Erythroblast (primary cell): Measurements from ENCODE around the gene PRPF38A.

Experiments used
- DNase-seq, 2 experiments: peaks; one replicate each; lab custom pipeline; 2025; lab: John Stamatoyannopoulos, UW
- GATA1 ChIP-seq: IDR thresholded peaks from 2 replicates; pipeline ENCODE4 v1.6.1; 2011; ENCODE audit warnings: low read depth, mild to moderate bottlenecking, control low read depth, low read length, moderate library complexity
- POLR2A ChIP-seq: IDR thresholded peaks from 2 replicates; pipeline ENCODE4 v1.6.1; 2011; ENCODE audit warnings: mild to moderate bottlenecking, low read length

PRPF38A gene

DNA sequence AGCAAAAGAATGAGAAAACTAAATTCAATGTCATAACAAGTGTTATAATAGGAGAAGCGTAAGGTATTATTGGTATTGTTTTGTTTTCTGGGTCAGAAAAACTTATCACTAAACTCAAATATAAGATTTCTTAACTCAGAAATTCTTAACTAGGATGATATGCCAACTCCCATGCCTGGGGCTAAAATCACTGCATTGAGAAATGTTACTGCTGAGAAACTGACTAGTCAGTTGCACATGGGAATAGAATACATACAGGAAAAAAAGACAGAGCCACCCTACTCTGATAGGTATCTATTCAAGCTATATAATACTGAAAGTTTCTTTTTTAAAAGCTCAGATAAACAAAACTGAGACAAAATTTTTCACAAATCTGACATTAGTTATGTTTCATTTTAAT lies 56.3 kb downstream of the PRPF38A start:
- no peak for TF ChIP-seq GATA1
- TF ChIP-seq POLR2A: no peak
- no peak for DNase-seq

GRCh38 chr1:52461821-52462220 lies 57.4 kb downstream of the PRPF38A start:
- TF ChIP-seq POLR2A: no peak
- no peak for TF ChIP-seq GATA1

DNA sequence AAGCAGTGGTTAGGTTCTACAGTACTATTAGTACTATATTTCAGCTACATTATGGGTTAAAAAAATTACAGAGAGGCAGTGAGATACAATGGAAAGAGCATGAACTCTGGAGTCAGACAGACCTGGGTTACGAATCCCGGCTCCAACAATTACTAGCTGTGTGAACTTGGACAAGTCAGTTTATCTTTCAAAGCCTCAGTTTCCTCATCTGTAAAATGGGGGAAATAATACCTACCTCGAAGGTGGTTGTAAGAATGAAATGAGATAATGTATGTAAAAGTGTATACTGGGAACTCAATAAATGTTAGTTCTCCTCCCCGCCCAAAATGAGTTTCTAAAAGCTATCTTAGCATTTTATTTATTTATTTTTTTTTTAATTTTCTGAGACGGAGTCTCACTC lies 59.5 kb downstream of the PRPF38A start:
- TF ChIP-seq GATA1: no peak
- TF ChIP-seq POLR2A: no peak
- DNase-seq: no peak

More at GRCh38 chr1:52461821-52462220, 57.4 kb downstream of the PRPF38A start:
- no peak for DNase-seq

DNA sequence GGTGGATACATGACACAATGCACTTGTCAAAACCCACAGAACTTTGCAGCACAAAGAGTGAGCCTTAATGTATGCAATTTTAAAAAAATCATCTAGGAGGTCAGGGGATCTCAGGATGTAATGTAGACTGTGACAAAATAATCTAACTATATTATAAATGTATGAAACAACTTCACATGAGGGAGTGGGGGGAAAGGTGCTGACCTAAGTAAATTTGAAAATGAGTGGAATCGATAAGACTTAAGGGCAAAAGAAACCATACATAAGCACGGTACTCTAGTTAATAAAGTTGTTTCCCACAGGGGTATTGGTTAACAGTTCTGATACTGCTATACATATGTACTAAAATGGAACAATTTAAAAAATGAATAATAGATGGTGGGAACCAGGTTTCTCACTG lies 64.7 kb downstream of the PRPF38A start:
- TF ChIP-seq GATA1 (no peak), POLR2A (no peak)
- no peak for DNase-seq
